GM21737 (cell line): ENCODE data around the gene FAM120C.

Experiments
- ATAC-seq: cut with Tn5 transposase; IDR thresholded peaks from one replicate; pipeline ENCODE4 v1.9.1; 2021; ENCODE audit warnings: mild to moderate bottlenecking, moderate library complexity; ENCODE audit not compliant: unreplicated experiment

Gene FAM120C

DNA sequence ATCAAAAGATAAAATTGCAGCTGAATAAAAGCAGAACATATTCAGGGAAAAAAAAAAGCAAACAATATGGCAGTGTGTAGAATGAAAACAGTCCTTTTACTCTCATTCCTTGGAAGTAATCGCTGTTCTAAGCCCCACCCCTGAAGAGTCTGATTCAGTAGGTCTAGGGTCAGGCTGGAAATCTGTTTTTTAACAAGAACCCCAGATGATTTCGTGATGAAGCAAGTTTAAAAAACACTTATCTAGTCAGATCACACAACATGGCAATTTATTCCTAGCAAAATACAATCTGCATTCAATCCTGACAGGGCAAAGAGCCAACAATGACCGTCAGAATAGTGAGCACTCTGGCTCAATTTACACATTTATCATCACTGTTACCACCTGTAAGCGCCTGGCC lies 16.1 kb downstream of the FAM120C start:
- no peak for ATAC-seq

DNA sequence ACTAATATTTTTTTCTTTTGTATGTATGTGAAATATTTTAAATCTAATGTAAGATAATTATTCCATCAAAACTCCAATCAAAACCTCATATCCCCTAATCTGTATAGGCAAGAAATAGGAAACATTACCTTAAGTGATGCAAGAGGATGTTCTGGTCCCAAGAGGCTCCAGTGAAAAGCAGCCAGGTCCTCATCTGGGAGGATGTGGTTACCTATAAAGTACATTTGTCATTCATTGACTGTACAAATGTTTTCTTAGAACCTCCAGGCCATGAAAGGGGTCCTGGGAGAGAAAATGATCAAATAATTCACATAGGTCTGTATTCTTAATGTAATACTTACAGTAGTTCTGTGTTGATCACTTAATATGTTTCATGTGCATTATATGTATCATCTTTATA lies 25.5 kb downstream of the FAM120C start:
- ATAC-seq = no peak

DNA sequence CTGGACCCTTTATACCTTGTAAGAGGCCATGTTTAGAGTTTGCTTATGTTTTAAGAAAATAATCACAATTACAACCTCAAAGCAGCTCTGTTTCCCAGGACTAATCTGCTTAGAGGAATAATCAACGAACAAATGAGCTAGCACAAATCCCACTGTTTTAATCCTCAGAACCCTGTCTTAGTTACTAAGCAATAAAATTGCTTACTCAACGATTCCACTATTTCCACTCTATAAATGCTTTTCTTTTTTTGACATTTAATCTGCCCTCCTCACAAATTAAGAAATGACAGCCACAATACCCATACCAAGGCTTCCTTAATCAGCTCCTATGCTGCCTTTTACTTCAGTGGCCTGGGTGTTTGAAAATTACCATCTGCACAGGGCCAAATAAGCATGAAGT lies 48.8 kb downstream of the FAM120C start:
- no peak for ATAC-seq

DNA sequence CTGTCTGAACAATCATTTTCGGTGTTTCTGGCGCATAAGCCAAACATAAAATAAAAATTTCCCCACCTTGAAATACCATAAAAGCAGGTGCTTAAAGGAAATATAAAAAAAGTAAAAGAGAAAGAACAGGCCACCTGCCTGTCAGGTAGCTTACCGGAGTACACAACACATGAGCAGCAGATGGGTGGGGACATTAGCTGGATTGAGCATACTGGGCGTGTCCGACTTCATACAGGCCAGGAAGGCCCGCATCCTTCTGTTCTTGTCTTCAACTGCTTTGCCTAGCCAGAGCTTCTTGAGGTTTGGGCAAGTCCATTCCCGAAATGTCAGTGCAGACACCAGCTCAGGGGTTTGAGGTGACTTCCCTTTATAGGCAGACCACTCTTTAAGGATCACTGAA lies 66.7 kb downstream of the FAM120C start:
- no peak for ATAC-seq

DNA sequence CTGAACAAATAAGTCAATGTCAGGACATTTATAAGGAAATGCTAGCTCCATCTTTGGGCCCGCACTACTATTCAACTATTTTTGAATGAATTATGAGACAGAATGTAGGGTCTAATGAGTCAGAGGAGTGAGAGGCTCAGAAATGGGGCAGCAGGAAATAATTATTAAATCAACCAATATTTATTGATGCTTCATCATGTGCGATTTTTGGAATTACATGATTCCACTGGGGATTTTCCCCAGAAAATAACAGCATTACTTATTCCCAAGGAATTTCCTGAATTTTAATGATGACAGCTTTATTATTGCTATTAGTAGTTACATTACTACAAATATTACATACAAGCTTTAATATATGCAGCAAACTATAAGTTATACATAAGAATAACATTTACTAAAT lies 89.5 kb downstream of the FAM120C start:
- ATAC-seq = no peak

DNA sequence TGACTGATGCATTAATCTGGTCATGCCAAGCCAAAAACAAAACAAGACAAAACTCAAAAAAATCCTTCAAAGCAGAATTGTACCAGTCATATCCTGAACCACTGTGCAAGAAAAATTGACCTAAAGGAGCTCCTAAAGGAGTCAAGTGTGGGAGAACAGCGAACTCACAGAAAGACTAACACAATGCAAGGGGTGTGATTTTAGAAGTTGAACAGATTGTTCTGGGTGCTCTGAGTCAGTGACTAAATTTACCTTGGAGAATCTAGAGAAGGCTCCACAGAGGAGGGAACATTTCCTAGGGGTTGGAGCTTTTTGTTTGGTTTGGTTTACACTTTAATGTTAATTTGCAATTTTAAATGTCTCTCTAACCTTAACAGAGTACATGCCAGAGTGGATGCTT lies 89.9 kb downstream of the FAM120C start:
- no peak for ATAC-seq

DNA sequence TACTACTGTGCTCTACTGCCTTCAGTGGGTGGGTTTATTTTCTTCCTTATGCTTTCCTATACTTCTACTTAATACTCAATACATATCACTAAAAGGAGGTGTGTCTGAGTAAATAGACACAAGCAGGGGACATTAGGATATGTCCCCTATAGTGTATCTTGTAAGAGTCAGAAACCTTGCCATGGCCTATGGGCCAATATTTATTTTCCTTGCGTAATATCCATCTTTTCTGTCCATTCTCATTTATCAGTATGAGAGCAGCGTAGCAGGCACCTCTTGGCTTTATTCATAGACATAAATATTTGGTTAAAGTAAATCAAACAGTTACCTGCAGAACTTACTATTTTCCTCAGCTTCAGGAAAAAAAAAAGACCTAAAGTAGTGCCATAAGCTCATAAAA lies 92.2 kb downstream of the FAM120C start:
- no peak for ATAC-seq

DNA sequence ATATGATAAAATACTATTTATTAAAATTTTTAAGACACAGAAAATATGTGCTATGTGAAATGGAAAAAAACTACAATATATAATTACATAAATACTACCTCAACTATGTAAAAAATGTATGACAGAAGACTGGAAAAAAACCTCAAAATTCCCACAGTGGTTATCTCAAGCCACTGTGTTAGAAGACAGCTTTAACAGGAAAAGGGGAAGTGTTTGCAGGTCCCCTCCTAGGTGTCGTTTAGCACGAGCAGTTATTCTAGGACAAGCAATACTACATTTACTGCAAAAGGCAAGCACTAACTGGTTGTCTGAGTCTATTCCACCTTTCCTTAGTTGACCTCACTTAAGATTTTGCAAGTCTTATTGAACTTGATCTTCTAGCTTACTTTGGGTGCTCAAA lies 93.9 kb downstream of the FAM120C start:
- ATAC-seq = no peak

DNA sequence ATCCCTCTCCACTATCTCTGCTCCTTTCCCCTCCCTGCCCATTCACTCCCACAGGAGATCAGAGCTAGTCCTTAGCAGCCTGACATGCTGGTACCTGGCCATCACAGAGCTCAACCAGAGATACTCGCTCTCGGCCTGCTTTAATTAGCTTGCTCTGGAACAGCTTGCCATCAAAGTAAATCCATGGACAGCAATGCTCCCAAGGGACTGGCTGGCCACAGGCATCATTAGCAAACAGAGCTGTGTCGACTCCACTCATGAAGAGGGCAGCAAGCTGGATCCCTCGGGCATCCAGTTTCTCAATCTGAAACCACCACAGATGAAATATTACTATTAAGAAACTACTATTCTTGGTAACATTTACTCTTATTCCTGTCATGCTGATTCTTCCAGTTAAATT lies 95.4 kb downstream of the FAM120C start:
- ATAC-seq = no peak

DNA sequence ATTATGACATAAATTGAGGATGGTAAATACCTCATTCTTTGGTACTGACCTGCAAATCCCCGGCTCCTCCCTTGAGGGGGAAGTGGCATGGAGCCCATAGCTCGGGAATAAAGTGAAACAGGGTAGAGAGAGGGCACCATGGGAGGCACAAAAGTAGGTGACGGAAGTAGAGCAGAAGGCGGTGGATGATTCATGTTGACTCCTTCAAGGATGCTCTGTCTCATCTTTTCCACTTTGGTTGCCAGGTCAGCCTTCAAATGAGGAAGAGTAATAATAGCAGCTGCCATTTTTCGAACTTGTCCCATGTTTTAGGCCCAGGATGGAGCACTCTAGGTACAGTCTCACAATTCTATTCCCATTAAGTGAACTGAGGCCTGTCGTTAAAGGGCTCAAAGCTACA lies 97.4 kb downstream of the FAM120C start:
- no peak for ATAC-seq

DNA sequence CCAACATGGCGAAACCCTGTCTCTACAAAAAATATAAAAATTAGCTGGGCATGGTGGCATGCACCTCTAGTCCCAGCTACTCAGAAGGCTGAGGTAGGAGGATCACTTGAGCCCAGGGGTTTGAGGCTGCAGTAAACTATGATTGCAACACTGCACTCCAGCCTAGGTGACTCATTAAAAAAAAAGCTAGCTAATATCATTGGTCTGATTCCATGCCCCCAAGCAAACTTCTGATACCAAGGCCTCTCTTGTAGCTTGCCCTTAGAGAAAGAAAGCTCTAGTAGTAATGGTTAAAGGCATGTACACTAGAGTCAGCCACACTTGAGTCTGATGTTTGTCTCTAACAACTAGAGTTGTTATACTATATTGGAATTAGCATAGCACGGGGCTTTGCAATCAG lies 106.2 kb downstream of the FAM120C start:
- ATAC-seq = no peak

DNA sequence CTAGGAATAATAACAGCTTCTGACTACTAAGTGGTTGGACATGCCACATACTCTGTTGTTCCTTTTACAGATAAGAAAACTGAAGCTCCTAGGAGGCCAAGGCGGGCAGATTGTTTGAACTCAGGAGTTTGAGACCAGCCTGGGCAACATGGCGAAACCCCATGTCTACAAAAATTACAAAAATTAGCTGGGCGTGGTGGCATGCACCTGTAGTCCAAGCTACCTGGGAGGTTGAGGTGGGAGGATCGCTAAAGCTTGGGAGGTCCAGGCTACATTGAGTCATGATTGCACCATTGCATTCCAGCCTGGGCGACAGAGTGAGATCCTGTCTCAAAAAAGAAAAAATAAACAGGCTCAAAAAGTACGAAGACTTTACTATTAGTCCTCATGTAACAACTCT lies 108.2 kb downstream of the FAM120C start:
- no peak for ATAC-seq

DNA sequence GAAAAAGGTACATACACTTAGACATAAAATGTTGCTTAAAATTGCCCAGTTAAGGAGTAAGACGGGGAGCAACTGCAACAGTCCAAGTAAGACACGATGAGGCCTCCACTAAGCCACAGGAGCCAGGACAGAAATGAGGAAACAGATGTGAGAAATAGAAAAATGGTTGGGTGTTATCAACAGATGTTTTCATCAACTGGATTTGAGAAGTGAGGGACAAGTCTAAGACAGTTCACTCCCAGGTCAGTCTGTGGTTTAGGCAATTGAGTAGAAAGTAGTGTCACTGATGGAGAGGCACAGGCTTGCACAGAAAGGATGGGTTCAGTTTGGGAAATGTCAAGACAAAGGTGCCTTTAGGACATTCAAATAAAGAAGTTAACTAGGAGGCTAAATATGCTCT lies 115.3 kb downstream of the FAM120C start:
- no peak for ATAC-seq

DNA sequence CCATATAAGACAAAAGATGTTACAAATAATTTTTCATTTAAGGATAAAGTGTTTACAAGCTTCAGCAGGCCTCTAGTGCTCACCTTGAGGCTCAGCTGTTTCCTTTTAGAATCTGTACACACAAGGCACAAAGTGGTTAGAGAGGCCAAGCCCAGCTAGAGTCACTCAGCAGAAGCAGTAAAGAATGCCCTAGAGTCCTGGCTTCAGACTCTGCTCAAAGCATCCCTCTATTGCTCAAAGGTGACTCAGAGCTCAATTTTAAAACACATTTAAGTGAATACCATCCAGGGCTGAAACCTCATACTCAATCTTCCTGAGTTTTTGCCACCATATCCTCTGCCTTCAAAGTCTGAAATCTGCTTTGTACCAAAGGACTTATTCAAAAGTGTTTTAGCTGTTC lies 116.2 kb downstream of the FAM120C start:
- no peak for ATAC-seq

DNA sequence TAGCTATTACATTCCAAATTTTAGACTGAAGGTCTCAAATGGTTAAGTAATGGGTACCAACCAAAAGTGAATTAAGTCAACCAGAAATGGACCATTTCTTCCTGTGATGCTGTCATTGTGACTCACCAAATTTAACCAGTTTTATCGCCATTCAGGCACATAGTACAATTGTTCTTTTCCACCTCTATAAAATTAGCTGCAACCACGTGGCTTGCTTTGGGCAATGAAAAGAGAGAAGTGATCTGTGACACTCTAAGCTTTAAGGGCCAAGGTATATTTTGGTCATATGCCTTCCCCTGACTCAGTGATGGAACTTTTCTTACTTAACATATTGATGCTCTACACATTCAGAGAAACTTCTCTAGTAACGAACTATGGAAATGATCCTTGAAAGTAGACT lies 118.5 kb downstream of the FAM120C start:
- ATAC-seq = no peak

DNA sequence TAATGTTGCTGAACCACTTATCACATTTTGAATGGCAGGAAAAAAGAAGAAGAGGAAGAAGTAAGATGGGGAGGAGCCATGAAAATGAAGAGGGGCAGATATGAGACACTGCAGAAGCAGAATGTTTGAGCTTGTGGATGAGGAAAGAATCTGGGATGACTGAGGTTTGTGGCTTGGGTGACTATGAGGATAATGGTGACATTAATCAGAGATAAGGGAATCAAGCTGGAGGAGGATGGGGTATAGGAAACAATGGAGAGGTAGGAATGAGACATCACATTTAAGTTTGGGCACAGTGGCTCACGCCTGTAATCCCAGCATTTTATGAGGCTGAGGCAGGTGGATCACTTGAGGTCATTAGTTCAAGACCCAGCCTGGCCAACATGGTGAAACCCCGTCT lies 119.7 kb downstream of the FAM120C start:
- no peak for ATAC-seq

DNA sequence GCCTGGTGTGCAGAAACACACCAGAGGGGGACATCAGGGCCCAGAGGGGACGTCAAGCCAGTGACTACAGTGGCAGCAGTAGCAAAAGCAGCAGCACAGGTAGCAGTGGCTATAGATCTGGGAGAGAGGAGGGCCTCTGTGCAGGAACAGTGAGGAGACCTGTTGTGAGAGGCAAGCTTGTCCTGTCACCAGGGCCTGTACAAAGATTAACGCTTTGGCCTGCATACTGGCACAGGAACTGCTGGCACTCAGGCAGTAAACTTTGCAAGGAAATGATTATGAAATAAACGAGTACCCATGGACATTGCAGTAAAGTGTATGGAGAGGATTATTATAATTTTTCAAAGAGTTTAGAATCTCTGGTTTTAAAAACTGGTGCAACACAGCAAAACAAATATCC lies 133.3 kb downstream of the FAM120C start:
- ATAC-seq = no peak

DNA sequence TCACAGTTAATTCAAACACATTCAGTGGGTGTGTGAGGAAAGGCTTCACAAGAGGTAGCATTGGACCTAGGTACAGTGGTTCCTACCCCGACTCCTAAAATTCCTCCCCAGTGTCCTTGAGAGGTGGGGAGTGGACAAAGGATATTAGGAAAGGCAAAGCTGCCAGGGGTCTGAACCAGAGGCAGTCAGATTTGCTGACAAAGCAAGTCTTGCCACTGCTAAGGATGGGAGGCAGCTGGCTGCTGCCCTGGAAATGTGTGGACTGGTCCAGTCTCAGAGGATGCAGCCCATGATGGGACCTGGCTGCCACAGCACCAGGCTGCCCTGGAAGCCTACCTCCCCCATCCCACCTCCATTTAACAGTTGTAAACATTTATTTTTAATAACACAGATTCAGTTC lies 134.6 kb downstream of the FAM120C start:
- ATAC-seq = no peak

DNA sequence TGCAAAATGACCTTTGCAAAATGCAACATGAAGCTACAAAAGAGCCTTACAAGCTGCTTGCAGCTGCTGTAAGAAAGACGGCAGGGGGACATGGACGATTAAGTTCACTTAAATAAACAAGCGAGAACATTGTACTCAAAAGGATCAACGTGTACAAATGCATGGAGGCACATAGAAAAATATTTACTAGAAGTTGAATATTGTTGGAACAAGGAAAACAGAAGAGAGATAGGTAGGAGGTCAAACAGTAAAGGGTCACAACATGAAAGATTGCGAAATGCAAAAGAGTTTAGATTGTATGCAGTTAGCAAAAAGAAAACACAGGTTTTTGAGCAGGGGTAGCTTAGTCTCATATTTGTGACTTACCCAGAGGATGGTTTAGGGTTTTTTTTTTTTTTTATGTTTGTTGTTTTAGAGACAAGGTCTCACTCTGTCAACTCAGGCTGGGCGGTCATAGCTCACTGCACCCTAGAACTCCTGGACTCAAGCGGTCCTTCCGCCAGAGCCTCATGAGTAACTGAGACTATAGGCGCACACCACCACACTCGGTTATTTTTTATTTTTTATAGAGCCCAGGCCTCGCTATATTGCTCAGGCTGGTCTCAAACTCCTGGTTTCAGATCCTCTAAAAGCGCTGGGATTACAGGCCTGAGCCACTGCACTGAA lies 137.4 kb downstream of the FAM120C start:
- ATAC-seq = no peak

DNA sequence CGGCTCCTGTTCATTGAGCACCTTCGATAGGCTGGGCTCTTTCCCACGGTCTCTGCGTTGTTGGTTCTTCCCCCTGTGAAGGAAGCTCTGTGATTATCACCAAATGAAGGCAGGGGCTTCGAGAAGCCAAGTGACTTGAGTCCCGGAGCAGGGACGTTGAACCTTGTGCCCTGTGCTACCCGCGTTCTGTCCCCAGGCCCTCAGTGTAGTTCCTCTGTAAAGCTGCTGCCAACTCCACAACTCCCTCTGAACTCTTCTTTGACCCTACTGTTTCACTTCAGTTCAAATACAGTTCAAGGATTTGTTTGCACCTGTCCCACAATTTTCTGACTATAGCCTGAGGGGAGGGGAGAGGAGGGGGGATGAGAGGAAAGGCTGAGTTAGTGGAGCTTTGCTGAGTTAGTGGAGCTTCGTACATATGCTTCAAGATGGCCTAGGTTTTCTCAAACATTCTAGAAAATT lies 138.1 kb downstream of the FAM120C start:
- no peak for ATAC-seq

DNA sequence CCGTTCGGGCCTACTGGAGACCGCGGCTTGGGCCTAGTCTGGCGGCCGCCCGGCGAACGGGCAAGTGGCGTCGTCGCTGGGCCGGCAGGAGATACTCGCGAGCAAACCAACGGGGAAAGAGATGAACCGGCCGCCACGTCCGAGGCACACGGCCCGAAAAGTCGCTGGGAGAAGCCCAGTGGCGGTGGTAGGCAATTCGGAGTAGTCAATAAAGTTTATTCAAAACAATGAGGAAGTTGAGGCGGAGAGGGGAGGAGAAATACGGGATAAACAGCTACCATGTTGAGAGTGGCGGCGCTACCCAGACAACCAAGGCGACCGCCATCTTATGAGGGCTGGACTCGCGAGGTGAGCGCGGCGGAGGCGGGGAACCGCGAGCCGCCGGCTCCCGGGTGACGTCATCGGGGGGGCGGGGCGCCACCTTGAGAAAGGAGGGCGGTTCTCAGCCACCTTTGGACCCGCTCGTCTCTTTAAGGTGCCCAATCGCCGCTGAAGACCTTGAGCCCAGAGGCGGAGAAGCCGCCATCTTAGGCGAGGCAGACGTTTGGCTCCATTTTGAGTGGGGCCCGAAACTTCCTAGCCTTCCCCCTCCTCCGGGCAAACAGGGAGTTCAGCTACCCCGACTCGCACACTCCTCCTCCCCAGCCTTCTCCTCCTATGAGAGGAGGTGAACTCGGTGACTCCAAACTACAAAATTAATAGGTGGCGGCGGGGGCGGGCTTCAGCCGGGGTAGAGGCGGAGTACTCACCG lies 138.8 kb downstream of the FAM120C start, which contains the start of gene PHF8:
Gene PHF8 (minus strand): TSS at position 348 of the 751 bp plus-strand sequence. CDS start 1,745 bp downstream, outside the sequence.
- peak; percentile 88 for ATAC-seq

DNA sequence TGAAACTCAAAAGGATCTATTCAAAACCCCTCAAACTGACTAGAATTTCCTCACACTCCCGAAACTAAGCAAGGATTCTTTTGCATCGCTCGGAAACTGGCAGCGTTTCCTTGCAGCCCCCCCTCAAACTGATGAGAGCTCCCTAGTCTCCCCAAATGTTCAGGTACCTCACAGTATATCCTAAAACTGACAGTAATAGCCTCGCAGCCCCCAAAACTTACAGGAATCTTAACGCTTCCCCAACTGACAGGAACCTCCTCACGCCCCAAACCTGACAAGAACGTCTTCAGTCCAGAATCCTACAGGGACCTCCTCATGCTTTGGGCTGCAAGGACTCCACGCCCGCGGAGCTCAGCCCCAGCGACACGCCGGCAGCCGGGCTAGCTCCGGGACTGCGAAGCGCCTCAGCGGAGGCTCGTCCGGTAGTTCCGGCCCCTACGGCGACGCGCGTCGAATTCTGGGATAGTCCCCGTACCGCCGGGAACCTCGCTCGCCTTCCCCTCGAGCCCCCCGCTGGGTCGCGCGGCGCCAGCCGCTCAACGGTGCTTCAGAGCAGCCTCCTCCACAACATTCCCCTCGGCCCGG lies 139.4 kb downstream of the FAM120C start:
- peak; percentile 28 for ATAC-seq
